CD4-positive, alpha-beta T cell (primary cell): ENCODE results near the gene CACNA1B. TPM values are rescaled to one million over a fixed set of nuclear protein-coding genes. Genes with fewer than 3 reads are reported as not detected.

ENCODE experiments used
- ATAC-seq: fragments of 200-7000 bp; cut with Tn5 transposase; one replicate; pipeline ENCODE4 v1.10.0; 2022; ENCODE audit warnings: mild to moderate bottlenecking; ENCODE audit not compliant: poor library complexity
- CTCF ChIA-PET: fragments of 350-600 bp; sonication (Branson Sonifier 250); formaldehyde crosslinking; loops from one replicate; lab custom pipeline; 2021; ENCODE audit warnings: antibody characterized with exemption, inconsistent platforms; lab: Charles Lee
- POLR2A ChIA-PET: fragments of 350-600 bp; sonication (Branson Sonifier 250); formaldehyde crosslinking; loops from one replicate; lab custom pipeline; 2021; ENCODE audit warnings: antibody characterized with exemption, inconsistent platforms; lab: Charles Lee
- DNase-seq, 14 experiments: peaks; one replicate each; pipeline ENCODE4 v3.0.0-alpha.2; 2013 to 2020; ENCODE audit warnings: mixed read lengths in 2 of 14
- H3K27ac ChIP-seq, 2 donors: one replicate each; pipeline versions ENCODE4 v1.5.1 to v1.7.0; 2013; ENCODE audit warnings: low read length in 2 of 2, low read depth in 1 of 2, mild to moderate bottlenecking in 1 of 2
- H3K27me3 ChIP-seq, 2 experiments: 1 replicate in 1 of 2; 2 replicates in 1 of 2; pipeline versions ENCODE4 v1.6.1 to v1.7.0; 2013; ENCODE audit warnings: low read length in 2 of 2, control low read depth in 1 of 2, mild to moderate bottlenecking in 1 of 2, moderate library complexity in 1 of 2; ENCODE audit not compliant: insufficient read depth in 2 of 2, control insufficient read depth in 1 of 2
- H3K36me3 ChIP-seq: one replicate; pipeline ENCODE4 v1.6.1; 2013; ENCODE audit warnings: low read length, control low read depth; ENCODE audit not compliant: insufficient read depth
- H3K4me1 ChIP-seq: one replicate; pipeline ENCODE4 v1.6.1; 2013; ENCODE audit warnings: low read length, control low read depth; ENCODE audit not compliant: insufficient read depth
- H3K4me3 ChIP-seq: one replicate; pipeline ENCODE4 v1.5.1; 2013; ENCODE audit warnings: mild to moderate bottlenecking, low read length, moderate library complexity
- H3K9me3 ChIP-seq, 2 experiments: 1 replicate in 1 of 2; 2 replicates in 1 of 2; pipeline versions ENCODE4 v1.6.1 to v1.7.0; 2013; ENCODE audit warnings: low read length in 2 of 2, mild to moderate bottlenecking in 2 of 2, control low read depth in 1 of 2, moderate library complexity in 1 of 2; ENCODE audit not compliant: control insufficient read depth in 1 of 2, insufficient read depth in 1 of 2
- H3K27ac Mint-ChIP-seq: one replicate; pipeline ENCODE4 v1.8.0; 2020; ENCODE audit warnings: mixed read lengths
- H3K27me3 Mint-ChIP-seq: one replicate; pipeline ENCODE4 v1.8.0; 2021; ENCODE audit warnings: mixed read lengths
- H3K36me3 Mint-ChIP-seq: one replicate; pipeline ENCODE4 v1.8.0; 2021; ENCODE audit warnings: low read depth, mixed read lengths
- H3K4me1 Mint-ChIP-seq: one replicate; pipeline ENCODE4 v1.8.0; 2021; ENCODE audit warnings: low read depth, mixed read lengths
- H3K4me3 Mint-ChIP-seq: one replicate; pipeline ENCODE4 v1.8.0; 2020; ENCODE audit warnings: mild to moderate bottlenecking, mixed read lengths
- H3K9me3 Mint-ChIP-seq: one replicate; pipeline ENCODE4 v1.8.0; 2020; ENCODE audit warnings: mixed read lengths
- CTCF ChIP-seq: fragments of 200-600 bp; IDR thresholded peaks from one replicate; pipeline ENCODE4 v1.8.0; 2022; ENCODE audit warnings: antibody characterized with exemption, mild to moderate bottlenecking
- intact Hi-C, 2 experiments: fragments of 100-400 bp; cut with DNase I in 1 of 2; cut with micrococcal nuclease in 1 of 2; formaldehyde crosslinking; loops; one replicate each; pipeline versions ENCODE4 v1.15.1 to v1.9.0; 2023 to 2025; cut with DNase I, micrococcal nuclease
- total RNA-seq, 174 experiments: library from RNA in 2 of 174; stranded (reverse) in 2 of 174; gene quantifications; one replicate each; pipeline ENCODE4 v1.2.3 and lab custom pipeline; 2021 to 2026

CACNA1B gene
- total RNA-seq, 2 experiments from 2014 or later: not detected

- no peaks in the 10 kb centered on the region for H3K36me3 Mint-ChIP-seq
- intact Hi-C loops: no loop called here
Measured at GRCh38 chr9:137873858-137874362, 3.7 kb upstream of the CACNA1B start.

GRCh38 chr9:137875354-137875753, 2.2 kb upstream of the CACNA1B start:
- H3K27me3 Mint-ChIP-seq: peaks cover 46% of the 10 kb centered on the region
- Histone ChIP-seq H3K9me3 (peaks cover 0 to 33% of the 10 kb centered on the region in 2 experiments), H3K4me3 (no peak overlapping the region)

More at GRCh38 chr9:137873858-137874362, 3.7 kb upstream of the CACNA1B start:
- Mint-ChIP-seq H3K9me3 (no peaks in the 10 kb centered on the region), H3K4me3 (no peak overlapping the region), H3K27me3 (peaks cover 33% of the 10 kb centered on the region), H3K4me1 (peaks cover 4% of the 10 kb centered on the region), H3K27ac (no peak overlapping the region)
- Histone ChIP-seq H3K4me1 (no peaks in the 10 kb centered on the region), H3K27me3 (peaks cover 16 to 22% of the 10 kb centered on the region in 2 experiments), H3K4me3 (no peak overlapping the region), H3K9me3 (peaks cover 0 to 24% of the 10 kb centered on the region in 2 experiments), H3K36me3 (no peaks in the 10 kb centered on the region), H3K27ac (no peak overlapping the region)
- ChIA-PET CTCF (no interaction called here), POLR2A (no interaction called here)
- ATAC-seq (no peak), DNase-seq (no peak)
- TF ChIP-seq CTCF: no peak

GRCh38 chr9:137875846-137876245, 1.7 kb upstream of the CACNA1B start:
- no peak for TF ChIP-seq CTCF
- Histone ChIP-seq H3K4me3 (no peak overlapping the region), H3K36me3 (no peaks in the 10 kb centered on the region), H3K27me3 (peaks cover 21 to 34% of the 10 kb centered on the region in 2 experiments), H3K9me3 (peaks cover 0 to 33% of the 10 kb centered on the region in 2 experiments), H3K4me1 (no peaks in the 10 kb centered on the region), H3K27ac (no peak overlapping the region)
- Mint-ChIP-seq H3K4me3 (no peak overlapping the region), H3K27me3 (peaks cover 46% of the 10 kb centered on the region), H3K27ac (no peak overlapping the region), H3K36me3 (no peaks in the 10 kb centered on the region), H3K9me3 (no peaks in the 10 kb centered on the region), H3K4me1 (peaks cover 4% of the 10 kb centered on the region)
- intact Hi-C loops: no loop called here
- no peak for DNase-seq
- no peak for ATAC-seq
- ChIA-PET POLR2A (no interaction called here), CTCF (no interaction called here)

More at GRCh38 chr9:137875354-137875753, 2.2 kb upstream of the CACNA1B start:
- H3K4me1 ChIP-seq: no peaks in the 10 kb centered on the region
- H3K27ac ChIP-seq: no peak overlapping the region
- Mint-ChIP-seq H3K4me3 (no peak overlapping the region), H3K9me3 (no peaks in the 10 kb centered on the region), H3K27ac (no peak overlapping the region), H3K36me3 (no peaks in the 10 kb centered on the region), H3K4me1 (peaks cover 4% of the 10 kb centered on the region)
- intact Hi-C loops: no loop called here
- no peaks in the 10 kb centered on the region for H3K36me3 ChIP-seq
- CTCF ChIA-PET: no interaction called here
- POLR2A ChIA-PET: no interaction called here
- H3K27me3 ChIP-seq: peaks cover 21 to 34% of the 10 kb centered on the region in 2 experiments
- ATAC-seq (no peak), DNase-seq (no peak)
- TF ChIP-seq CTCF: no peak
